HEK293 (cell line): ENCODE results near the gene DHX40.

Experiments
- CTCF ChIA-PET: fragments of 350-600 bp; formaldehyde crosslinking; extraction: SDS; loops from one replicate; lab custom pipeline; 2021; ENCODE audit warnings: antibody characterized with exemption; lab: Yijun Ruan, JAX
- POLR2A ChIA-PET: fragments of 300-600 bp; formaldehyde crosslinking; extraction: SDS; loops from one replicate; lab custom pipeline; 2020; ENCODE audit warnings: antibody characterized with exemption, inconsistent platforms; lab: Yijun Ruan, JAX
- H3K27ac ChIP-seq: fragments of 200-500 bp; sonication (Bioruptor generic); 2 replicates; pipeline ENCODE4 v1.5.1; 2014; ENCODE audit warnings: low read depth, low read length, control low read depth, inconsistent platforms; ENCODE audit errors: extremely low read depth
- H3K36me3 ChIP-seq, 2 experiments: fragments of 200-500 bp in 1 of 2; sonication (Bioruptor generic) in 1 of 2; 1 replicate in 1 of 2; 2 replicates in 1 of 2; pipeline ENCODE4 v1.5.1; 2014 to 2017; ENCODE audit warnings: inconsistent platforms in 2 of 2, low read length in 2 of 2; ENCODE audit not compliant: control insufficient read depth in 2 of 2, insufficient read depth in 1 of 2
- H3K4me1 ChIP-seq: fragments of 200-500 bp; sonication (Bioruptor generic); 2 replicates; pipeline ENCODE4 v1.5.1; 2014; ENCODE audit warnings: mild to moderate bottlenecking, low read length, inconsistent platforms; ENCODE audit not compliant: control insufficient read depth, insufficient read depth
- H3K4me3 ChIP-seq: 2 replicates; pipeline ENCODE4 v1.5.1; 2011; ENCODE audit warnings: low read depth, mild to moderate bottlenecking, control low read depth, low read length, moderate library complexity
- H3K9me3 ChIP-seq: fragments of 200-500 bp; sonication (Bioruptor generic); 2 replicates; pipeline ENCODE4 v1.5.1; 2014; ENCODE audit warnings: low read depth, low read length, inconsistent platforms; ENCODE audit not compliant: control insufficient read depth, insufficient read depth
- HOXD13 ChIP-seq: sonication (generic); formaldehyde crosslinking; IDR thresholded peaks from 2 replicates; pipeline ENCODE4 v1.8.0; 2022; ENCODE audit warnings: missing genetic modification reagents, borderline replicate concordance
- PBX3 ChIP-seq: sonication (generic); formaldehyde crosslinking; IDR thresholded peaks from 2 replicates; pipeline ENCODE4 v1.8.1; 2022; ENCODE audit warnings: mild to moderate bottlenecking, moderate library complexity, missing genetic modification reagents
- PRDM2 ChIP-seq: fragments of 450-650 bp; formaldehyde crosslinking; IDR thresholded peaks from 2 replicates; pipeline ENCODE4 v1.5.1; 2016; ENCODE audit warnings: missing biosample characterization, missing genetic modification characterization, borderline replicate concordance
- RBAK ChIP-seq: fragments of 450-650 bp; formaldehyde crosslinking; IDR thresholded peaks from 2 replicates; pipeline ENCODE4 v1.5.1; 2016; ENCODE audit warnings: missing biosample characterization, missing genetic modification characterization
- SP2 ChIP-seq: fragments of 450-650 bp; formaldehyde crosslinking; IDR thresholded peaks from 2 replicates; pipeline ENCODE4 v1.5.1; 2016; ENCODE audit warnings: missing biosample characterization, missing genetic modification characterization
- TCF7L2 ChIP-seq: IDR thresholded peaks from 2 replicates; pipeline ENCODE4 v1.6.1; 2011; ENCODE audit warnings: low read depth, mild to moderate bottlenecking, inconsistent platforms, low read length, moderate library complexity, borderline replicate concordance
- ZBTB20 ChIP-seq: fragments of 450-650 bp; formaldehyde crosslinking; IDR thresholded peaks from 2 replicates; pipeline ENCODE4 v1.5.1; 2016; ENCODE audit warnings: missing biosample characterization, missing genetic modification characterization
- ZNF18 ChIP-seq: fragments of 450-650 bp; formaldehyde crosslinking; IDR thresholded peaks from 2 replicates; pipeline ENCODE4 v1.5.1; 2016; ENCODE audit warnings: missing biosample characterization, missing genetic modification characterization
- ZNF239 ChIP-seq: fragments of 450-650 bp; formaldehyde crosslinking; IDR thresholded peaks from 2 replicates; pipeline ENCODE4 v1.5.1; 2016; ENCODE audit warnings: missing biosample characterization, missing genetic modification characterization
- ZNF341 ChIP-seq: fragments of 450-650 bp; formaldehyde crosslinking; IDR thresholded peaks from 2 replicates; pipeline ENCODE4; 2016; ENCODE audit warnings: low read depth, missing biosample characterization, missing genetic modification characterization
- ZNF560 ChIP-seq: fragments of 450-650 bp; formaldehyde crosslinking; IDR thresholded peaks from 2 replicates; pipeline ENCODE4 v1.5.1; 2017; ENCODE audit warnings: missing biosample characterization, missing genetic modification characterization, borderline replicate concordance
- ZNF610 ChIP-seq: fragments of 450-650 bp; formaldehyde crosslinking; IDR thresholded peaks from 2 replicates; pipeline ENCODE4 v1.5.1; 2016; ENCODE audit warnings: missing biosample characterization, missing genetic modification characterization, borderline replicate concordance
- ZNF76 ChIP-seq: fragments of 450-650 bp; formaldehyde crosslinking; IDR thresholded peaks from 2 replicates; pipeline ENCODE4; 2016; ENCODE audit warnings: low read depth, missing biosample characterization, missing genetic modification characterization, borderline replicate concordance

Gene DHX40

GRCh38 chr17:59619298-59620063 lies 54.1 kb downstream of the DHX40 start, which contains the start of gene CLTC (continued):
- TF ChIP-seq PRDM2 (tag by site-specific recombination) (no peak), ZNF18 (tag by site-specific recombination) (0 out of 2 replicates have a peak, but pooled peaks have one; percentile 66), TCF7L2 (no peak), ZNF560 (tag by site-specific recombination) (no peak), ZNF76 (tag by site-specific recombination) (peak; percentile 97), ZNF610 (peak; percentile 93), ZNF239 (tag by site-specific recombination) (peak; percentile 51; the same call in 1 of the 2 replicates)

GRCh38 chr17:59620064-59620359 lies 54.6 kb downstream of the DHX40 start:
- ChIA-PET POLR2A (interaction anchor here (0.6 to 2.8 kb wide), 16 partner anchors 15 to 290 kb away, joined by 3 to 31 read pairs (median 4); partner anchors contain the start of genes DHX40, PTRH2 and VMP1), CTCF (interaction anchor here (0.6 to 1.1 kb wide), 3 partner anchors 51 to 172 kb away, joined by 3 read pairs; no protein-coding TSS in a partner anchor)
- H3K4me3 ChIP-seq = peak overlapping the region; percentile 64
- H3K36me3 ChIP-seq = peaks cover 0 to 16% of the 10 kb centered on the region in 2 experiments; a peak in 2 of 3 replicates
- H3K4me1 ChIP-seq = peaks cover 16% of the 10 kb centered on the region
- H3K9me3 ChIP-seq = no peaks in the 10 kb centered on the region
- H3K27ac ChIP-seq = peak overlapping the region; percentile 96
- TF ChIP-seq SP2 (tag by site-specific recombination) (no peak), HOXD13 (CRISPR knock-in tag) (peak; percentile 5; the same call in 1 of the 2 replicates), RBAK (tag by site-specific recombination) (no peak), PBX3 (0 out of 2 replicates have a peak, but pooled peaks have one; percentile 19), ZBTB20 (peak; percentile 22; the same call in 1 of the 2 replicates), ZNF341 (tag by site-specific recombination) (peak; percentile 1; the same call in 1 of the 2 replicates)
